COLO668 (cell line): ENCODE data around the gene PPM1M.
A peak's percentile ranks its signal among the peaks of the same experiment; 100 is the strongest.

ENCODE experiments used
- DNase-seq: peaks from one replicate; lab custom pipeline; 2025; ENCODE audit not compliant: unreplicated experiment; lab: John Stamatoyannopoulos, UW

The PPM1M gene

DNA sequence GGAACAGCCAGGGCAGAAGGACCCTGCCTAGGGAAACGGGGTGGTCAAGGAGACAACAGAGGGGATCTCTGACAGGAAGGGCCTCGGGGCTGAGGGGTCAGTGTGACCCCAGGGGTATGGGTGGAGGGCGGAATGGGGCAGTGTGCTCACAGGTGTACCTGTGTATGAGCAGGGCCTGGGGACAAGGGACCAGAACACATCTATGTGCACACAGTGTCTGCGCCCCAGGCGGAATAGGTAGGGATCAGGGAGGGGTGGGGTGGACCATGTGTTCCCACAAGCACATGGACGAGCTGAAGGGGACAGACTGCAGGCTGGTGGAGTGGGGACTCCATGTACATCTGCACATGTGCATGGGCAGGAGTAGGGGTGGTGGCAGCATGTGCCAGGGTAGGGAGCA is 15.1 kb upstream of the PPM1M start:
- no peak for DNase-seq

DNA sequence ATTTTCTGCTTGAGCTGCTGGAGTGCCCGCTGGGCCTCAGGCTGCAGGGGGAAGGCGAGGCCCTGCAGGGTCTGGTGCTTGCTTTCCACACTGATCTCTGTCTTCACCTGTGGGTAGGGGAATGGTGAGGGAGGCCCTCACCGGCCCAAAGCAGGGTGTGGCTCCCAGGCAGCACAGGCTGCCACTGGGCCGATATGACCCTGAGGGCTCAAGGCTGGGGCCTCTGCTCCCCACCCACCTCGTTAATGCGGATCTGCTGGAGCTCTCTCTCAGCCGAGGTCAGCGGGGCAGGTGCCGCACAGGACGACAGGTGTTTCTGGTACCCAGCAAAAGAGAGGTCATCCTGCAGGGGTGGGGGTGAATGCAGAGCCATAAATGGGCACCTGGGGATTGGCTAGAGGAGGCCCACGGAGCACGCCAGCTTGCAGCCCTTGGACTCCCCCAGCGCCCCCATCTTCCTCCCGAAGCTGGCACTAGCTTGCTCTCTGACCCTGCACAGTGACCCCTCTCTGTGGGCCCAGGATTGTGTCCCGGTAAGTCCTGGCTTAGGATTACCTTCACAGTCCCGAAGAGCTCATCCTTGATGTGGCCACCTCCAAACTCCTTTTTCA is 14.6 kb upstream of the PPM1M start:
- DNase-seq = no peak

DNA sequence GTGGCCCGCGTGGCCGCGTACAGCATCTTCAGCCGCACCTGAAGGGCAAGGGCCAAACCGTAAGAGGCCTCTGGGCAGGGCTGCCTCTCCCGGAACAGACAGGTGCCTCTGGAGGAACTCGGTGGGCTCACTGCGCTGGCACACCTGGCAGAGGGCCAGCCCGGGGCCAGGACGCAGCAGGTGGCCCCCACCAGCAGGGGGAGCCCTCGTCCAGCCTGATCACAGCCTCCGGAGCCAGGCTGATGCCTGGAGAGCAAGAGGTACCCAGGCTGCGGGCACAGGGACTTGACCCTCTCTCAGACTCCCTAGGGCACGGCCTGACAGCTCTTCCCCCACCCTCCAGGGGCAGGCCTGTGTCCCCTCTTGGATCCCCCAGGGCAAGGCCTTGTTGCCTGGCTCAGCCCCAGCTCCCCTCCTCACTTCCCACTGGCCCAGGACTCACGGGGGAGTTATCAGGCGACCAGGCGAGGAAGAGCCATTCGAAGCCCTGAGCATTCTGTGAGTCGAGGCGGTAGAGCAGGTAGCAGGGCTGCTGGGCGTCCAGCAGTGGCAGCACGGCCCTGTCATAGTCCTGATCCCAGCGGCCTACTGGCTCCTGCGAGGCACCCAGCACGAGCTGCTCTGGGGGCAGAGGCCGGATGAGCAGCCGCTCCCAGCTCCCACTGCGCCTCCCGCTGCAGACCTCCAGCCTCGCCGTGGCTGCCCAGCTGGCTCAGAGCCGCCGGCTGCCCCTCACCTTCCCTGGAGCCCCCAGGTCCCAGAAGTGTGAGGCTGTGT is 13.9 kb upstream of the PPM1M start:
- peak; percentile 78 for DNase-seq

DNA sequence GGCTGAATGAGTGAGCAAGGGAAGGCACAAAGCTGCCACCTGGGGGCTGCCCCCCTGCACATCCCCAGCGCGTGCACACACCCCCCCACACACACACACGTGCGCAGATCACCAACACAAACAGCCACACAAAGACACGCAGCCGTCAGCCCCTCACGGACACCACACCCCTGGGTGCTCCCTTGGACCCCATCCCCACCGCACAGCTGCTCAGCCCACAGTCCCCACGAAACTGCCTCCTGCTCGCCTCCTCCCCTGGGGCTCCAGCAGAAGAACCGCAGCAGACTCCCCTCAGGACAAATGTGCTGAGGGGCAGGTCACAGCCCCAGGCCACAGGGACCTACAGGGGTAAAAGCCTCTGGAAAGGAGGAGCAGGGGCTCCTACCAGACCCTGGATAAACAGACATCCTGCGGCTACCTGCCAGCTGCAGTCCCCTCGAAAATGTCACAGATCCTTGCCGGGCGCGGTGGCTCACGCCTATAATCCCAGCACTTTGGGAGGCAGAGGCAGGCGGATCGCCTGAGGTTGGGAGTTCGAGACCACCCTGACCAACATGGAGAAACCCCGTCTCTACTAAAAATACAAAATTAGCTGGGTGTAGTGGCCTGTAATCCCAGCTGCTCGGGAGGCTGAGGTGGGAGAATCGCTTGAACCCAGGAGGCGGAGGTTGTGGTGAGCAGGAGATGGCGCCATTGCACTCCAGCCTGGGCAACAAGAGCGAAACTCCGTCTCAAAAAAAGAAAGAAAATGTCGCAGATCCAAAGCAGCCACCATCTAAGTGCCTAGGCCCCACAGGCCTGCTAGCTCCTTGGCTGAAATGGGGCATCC is 13.1 kb upstream of the PPM1M start:
- no peak for DNase-seq

DNA sequence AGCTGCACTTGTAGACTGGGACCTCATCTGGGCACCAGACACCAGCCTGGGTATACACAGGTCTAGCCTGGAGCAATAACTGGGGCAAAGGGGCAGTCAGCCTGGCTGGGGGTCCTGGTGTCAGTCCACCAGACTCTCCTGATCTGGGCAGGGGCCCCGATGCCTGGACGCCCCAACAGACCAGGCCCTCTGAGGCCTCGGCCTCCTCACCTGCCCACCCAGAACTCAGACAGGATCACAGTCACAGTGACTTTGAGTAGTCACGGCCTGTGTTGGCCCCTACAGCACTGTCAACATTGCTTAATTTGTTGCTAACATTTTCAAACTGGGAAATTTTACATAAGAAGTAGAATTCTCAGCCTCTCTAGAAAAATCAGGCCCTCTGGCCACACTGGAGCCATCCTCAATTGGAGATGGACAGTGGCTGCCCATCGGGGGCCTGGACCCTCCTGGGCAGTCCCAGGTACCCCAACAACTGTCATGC is 12.4 kb upstream of the PPM1M start:
- no peak for DNase-seq

DNA sequence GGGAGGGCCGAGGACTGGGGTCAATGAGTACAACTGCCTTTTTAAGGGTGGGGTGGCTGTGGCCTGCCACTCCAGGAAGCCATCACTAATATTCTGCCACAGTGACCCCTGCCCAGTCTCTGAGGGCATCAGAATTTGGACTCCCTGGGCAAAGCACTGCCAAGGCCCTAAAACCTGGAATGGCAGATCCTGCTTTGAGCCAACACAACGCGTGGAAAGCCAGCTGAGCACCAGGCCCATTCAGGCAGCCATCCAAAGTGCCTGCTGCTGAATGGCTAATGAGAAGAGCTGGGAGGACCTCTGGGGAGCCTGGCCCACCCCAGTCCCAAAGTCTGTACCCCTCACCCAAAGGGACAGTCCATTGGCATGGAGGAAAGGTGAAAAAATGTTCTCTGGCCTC is 11.6 kb upstream of the PPM1M start:
- no peak for DNase-seq

DNA sequence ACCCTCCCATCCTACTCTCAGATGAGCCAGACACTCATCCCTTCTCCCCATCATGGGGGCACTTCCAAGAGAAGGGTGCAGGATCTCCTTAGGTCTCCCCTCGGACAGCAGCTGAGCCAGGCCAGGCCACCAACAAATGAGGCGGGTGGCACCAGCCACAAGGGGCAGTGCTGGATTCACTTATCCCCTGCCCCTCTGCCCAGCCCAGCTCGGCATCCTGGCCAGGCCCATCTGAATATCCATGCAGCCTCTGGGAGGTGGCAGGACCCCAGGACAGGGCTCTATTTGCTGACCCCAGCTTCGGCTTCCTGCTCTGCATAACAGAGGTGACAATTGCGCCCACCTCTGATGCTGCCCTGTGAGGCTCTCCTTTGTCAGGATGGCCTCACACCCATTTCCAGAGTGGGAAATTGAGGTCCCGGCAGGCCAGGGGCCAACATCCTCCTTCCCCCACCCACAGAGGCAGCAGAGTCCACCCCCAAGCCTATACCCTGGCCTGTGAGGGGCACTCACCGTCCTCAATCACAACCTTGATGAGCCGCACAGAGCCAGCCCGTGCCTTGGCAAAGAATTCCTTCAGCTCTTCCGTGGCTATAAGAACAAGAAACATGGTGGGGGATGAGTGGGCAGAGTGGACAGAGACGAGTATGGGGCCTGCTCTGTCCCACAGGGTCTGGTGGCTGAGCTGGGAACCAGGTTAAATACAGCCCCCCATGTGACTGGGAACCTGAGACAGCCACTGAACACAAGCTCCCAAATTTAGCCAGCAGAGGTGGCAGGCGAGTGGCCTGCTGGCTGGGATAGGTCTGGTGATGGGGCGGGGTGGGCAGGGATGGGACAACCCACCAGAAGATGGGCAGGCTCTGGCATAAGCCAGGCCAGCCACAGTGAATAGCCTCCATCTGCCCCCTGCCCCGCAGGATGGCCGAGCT is 10.8 kb upstream of the PPM1M start:
- no peak for DNase-seq

DNA sequence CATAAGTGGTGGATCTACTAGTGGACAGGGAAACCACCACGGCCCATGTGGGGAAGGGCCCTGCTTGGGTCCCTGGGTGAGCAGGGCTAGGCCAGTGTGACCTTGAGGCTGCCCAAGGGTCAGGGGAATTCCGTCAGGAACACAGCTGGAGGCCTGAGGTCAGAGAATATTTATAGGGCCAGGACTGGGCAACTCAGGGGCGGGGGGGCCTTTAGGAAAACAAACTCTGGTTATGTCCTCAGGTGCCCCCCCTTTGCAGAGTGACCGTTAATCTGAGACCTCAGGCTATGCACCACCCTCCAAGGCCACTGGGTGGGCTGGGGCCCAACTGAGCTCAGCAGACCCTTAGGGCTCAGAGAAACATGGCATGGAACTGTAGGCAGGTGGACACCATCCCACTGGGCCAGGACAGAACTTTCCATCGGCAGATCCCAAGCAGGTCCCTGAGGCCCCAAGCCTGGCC is 9.1 kb upstream of the PPM1M start:
- no peak for DNase-seq

DNA sequence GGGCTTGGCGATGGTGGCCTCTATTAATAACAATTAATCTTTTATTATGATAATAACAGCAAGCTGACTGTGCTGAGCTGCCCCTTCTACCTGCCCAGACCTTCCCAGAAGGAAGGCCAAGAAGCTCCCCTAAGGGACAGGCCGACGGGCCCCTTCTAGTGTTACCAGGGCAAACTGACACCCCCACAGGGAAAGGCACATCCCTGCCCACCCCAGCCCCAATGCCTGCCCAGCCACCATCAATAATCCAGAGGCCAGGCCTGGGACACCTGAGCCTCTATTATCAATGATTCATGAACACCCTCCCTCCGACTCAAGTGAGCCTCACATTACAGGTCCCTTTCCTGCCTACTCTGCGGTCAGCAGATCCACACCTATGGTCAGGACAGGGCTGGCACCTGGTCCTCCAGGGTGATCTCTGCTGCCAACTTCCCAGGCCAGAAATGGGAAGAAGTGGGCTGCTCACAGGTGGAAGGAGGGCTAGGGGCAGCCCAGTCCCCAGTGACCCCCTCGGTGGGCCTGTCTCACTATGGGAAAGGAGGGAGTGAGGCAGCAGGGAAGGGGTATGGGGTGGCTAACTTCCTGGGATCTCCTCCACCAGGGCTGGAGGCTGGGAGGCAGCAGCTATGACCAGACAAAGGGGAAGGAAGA is 8.4 kb upstream of the PPM1M start:
- peak; percentile 41 for DNase-seq

DNA sequence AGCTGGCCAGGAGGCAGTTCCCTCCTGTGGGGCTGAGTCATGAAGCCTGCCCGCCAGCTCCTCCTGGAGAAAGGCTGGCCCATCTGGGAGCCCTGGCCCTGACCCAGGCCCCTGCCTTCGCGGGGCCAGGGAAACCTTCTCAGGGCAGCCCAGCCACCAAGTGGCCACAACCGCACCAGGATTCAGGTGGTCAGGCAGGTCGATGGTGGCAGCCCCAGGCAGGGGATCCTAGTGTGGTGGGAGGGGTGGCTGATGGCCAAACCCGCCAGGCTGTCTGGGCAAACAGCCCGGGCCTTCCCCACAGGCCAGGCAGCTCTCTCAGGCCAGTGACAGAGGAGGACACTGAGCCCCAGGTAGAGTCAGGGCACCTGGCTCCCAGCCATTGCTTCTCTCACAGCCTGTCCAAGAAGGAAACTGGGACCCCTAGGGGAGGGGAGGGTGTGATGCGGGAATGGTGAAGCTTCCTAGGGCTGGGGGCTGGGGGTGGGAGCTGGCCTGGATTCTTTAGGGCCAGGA is 7.8 kb upstream of the PPM1M start:
- DNase-seq = no peak

DNA sequence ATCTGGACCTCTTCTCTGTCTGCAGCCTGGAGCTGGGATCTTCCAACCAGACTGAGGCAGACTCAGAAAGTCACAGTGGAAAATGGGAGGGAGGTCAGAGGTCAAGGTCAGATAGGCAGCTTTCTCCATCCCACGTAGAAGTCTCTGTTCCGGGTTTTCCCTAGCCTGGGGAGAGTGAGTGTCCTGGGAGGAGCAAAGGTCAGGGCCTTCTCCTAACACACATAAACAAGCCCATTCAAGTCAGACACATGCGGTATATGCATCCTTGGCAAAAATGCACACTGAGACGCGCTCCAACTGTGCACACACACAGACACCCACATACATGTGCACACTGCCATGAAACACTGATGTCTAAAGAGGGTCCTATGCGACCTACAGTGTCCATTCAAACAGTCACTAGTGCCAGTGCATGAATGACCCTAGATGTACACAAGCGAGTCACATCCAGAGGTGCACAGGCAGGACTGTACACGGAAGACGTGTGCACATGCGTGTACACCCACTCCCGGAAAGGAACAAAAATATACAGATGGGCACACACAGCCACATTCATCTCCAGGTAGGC is 7.3 kb upstream of the PPM1M start:
- peak; percentile 19 for DNase-seq

DNA sequence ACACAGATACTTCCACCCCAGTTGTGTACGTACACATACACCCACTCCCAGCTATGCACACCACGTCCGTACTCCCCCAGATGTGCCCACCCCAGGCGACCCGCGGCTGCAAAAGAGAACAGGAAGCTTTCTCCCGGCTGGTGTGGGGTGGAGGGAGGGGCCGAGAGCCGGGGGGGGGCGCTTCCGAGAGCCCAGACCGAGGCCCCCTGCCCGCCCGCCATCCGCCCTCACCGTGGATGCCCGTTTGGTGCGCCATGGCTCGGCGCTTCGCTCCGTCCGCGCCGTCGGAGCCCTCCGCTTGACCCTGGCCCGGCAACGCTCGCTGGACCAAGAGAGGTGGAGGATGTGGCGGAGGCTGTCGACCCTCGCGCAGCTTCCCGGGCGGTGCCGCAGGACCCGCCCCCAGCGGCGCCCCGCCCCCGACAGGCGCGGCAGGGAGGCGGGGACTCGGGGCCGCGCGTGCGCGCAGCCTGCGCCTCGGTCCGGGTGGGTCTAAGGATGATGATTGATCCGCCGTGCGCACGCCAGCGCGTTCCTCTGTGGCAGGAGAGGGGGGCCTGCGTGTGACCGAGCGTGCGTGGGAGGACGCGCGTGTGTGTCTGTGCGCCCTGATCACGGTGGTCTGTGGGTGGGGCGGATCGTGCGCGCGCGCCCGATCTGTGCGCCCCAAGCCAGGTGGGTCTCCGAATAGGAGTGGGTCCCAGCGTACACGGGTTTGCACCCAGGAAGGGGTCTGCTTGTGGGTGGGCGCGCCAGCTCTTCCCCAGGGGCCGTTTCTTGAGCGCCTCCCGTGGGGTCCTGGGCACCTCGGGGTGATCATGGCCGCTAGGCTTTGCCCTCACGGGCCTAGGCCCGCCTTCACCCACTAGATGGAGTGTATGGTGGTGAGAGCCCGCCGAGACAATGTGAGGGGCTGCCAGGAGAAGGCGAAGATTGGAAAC is 6.5 kb upstream of the PPM1M start, which contains the start of gene TWF2:
Gene TWF2 (minus strand): TSS at position 398 of the 941 bp plus-strand sequence. CDS start 142 bp downstream, at position 256.
- peak; percentile 76 for DNase-seq

DNA sequence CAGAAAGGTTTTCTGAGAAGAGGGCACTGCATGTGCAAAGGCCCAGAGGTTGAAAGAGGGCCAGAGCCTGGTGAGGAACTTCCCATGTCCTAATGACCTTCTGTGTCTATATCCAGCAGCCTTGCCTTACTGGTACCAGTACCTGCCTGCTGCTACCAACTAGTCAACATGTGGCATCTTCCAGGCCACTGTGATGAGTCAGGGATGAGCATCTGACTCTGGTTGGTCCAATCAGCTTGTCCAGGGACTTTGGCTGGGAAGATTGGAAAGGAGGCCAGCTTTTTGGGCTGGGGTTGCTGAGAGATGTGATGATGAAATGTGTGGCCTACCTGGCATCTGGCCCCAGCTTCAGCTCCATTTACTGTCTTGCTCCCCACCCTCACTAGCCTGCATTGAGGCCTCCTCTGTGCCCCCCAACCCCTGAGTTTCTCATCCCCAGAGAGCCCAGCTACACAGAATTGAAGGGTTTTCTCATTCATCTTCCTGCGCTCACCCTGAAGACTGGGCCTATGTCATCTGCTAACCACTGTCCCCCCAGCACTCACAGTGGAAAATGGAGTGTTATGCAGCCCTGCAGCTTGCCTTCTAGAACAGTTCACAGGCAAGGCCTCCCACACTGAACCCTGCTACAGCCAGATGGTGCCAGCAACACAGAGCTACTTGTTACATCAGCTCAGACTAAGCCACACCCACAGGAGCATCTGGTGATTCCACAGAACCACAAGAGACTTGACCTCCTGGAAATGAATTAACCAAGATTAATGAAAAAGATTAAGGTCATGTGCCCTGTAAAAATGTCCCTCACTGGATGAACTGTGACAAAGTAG is 5.3 kb upstream of the PPM1M start:
- peak; percentile 40 for DNase-seq

DNA sequence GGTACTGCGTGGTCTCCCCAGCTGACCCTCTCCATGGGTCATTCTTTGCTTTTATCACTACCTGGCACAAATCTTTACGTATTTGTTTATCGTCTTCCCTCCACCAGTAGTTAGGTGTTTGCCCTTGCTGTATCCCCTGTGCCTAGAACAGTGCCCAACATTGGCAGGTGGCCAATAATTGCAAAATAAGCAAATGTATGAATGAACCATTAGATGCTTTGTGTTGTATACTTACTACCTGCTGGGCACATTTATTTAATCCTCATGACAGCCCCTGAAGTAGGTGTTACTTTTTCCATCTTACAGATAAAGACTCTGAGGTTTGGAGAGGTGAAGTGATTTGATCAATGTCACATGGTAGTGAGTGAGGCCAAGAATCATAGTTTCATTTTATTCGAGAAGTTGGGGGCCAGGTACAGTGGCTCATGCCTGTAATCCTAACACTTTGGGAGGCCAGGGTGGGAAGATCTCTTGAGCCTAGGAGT is 4.6 kb upstream of the PPM1M start:
- DNase-seq = no peak

DNA sequence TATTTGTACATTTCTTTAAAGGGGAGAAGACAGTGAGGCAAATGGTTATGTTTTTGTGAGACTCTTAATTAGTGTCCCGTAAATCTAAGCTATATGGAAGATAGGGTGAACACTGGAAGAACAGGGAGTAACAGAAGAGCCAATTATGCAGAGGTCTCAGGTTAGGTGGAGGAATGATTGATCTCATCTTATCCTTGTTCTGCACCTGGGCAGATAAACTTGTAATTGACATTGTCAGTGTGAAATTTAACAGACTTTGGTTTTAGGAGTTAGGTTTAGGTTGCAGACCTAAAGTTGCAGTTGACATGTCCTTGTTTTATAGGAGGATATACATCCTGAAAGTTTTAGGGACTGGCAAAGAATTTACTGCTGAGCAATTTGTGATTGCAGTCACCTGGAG is 3.5 kb upstream of the PPM1M start:
- no peak for DNase-seq

DNA sequence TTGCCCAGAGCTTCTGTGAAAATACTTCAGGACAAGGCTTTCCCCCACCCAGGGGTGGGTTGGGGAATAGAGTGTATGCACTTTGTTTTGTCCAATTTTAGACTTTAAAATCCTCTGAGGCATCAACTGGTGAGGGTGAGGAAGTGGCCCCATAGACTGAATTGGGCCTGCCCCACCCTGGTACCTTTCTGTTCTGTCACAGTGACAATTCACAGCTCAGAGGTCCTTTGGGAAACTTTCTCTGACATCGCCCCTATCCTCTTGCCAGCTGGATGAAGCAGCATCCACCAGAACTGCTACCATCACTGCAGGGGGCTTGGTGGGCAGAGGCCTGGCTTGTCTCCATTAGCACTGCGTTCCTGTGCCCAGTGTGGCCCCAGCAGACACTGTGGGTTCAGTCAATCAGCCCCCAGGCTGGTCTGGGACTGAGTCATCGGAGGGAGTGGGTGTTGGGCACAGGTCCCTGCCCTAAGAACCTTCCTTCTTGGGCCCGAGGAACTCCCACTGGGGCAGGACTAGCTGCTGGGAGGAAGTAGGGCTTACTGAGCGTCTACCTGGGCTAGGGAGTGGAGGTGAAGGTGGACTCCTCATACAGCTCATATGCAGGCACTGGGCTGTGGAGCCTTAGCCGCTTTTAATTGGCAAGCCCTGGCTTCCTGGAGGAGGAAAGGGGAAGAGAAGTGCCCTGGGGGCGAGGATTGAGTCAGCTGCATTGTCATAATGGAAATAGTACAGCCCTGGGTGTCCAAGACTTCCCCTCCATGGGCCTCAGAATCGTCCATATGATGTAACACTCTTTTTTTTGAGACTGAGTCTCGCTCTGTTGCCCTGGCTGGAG is 1.5 kb upstream of the PPM1M start:
- DNase-seq = peak; percentile 6
